ENCODE data around the gene PAK5. TPM values are rescaled to one million over a fixed set of nuclear protein-coding genes. Genes with fewer than 3 reads are reported as not detected.

The PAK5 gene
- total and polyA plus RNA-seq, 4 donors: 0.02 to 0.17 (median 0.04) TPM; not detected in 1

- DNase-seq (ENCODE audit: low spot score): no peak
- Histone ChIP-seq H3K9me3 (ENCODE audit: control insufficient read depth in 4 of 4, low read length in 3 of 4) (no peaks in the 10 kb centered on the region), H3K4me3 (ENCODE audit: low read depth in 1 of 3, low read length in 3 of 3) (no peak overlapping the region), H3K27ac (ENCODE audit: low read depth in 1 of 2, low read length in 2 of 2) (no peak overlapping the region), H3K27me3 (ENCODE audit: control insufficient read depth in 4 of 4, insufficient read depth in 4 of 4, low read length in 3 of 4) (peaks cover 0 to 6% (median 3%) of the 10 kb centered on the region in 4 donors), H3K9ac (ENCODE audit: low read depth in 1 of 2, low read length in 2 of 2) (no peak overlapping the region), H3K4me1 (ENCODE audit: control insufficient read depth in 4 of 4, insufficient read depth in 4 of 4, low read length in 3 of 4) (no peaks in the 10 kb centered on the region), H3K36me3 (ENCODE audit: control insufficient read depth in 4 of 4, insufficient read depth in 3 of 4, low read depth in 1 of 4, low read length in 3 of 4) (no peaks in the 10 kb centered on the region)
- no peak for TF ChIP-seq GABPA (IDR thresholded peaks at IDR 0.05 in 1 of 2, conservative IDR thresholded peaks at IDR 0.05 in 1 of 2)
- TF ChIP-seq ZBTB33 (IDR thresholded peaks at IDR 0.05): no peak
- no peak for TF ChIP-seq RAD21 (IDR thresholded peaks at IDR 0.05)
- TF ChIP-seq MAX (IDR thresholded peaks at IDR 0.05): no peak
- no peak for TF ChIP-seq SP1 (IDR thresholded peaks at IDR 0.05)
- TF ChIP-seq JUND (IDR thresholded peaks at IDR 0.05): no peak
- no peak for TF ChIP-seq REST (IDR thresholded peaks at IDR 0.05)
- no peak for TF ChIP-seq RXRA (IDR thresholded peaks at IDR 0.05)
- no peak for TF ChIP-seq FOXA1 (IDR thresholded peaks at IDR 0.05)
- TF ChIP-seq TAF1 (conservative IDR thresholded peaks at IDR 0.05): no peak
- no peak for TF ChIP-seq FOXA2 (IDR thresholded peaks at IDR 0.05)
- TF ChIP-seq HNF4A (conservative IDR thresholded peaks at IDR 0.05): no peak
- TF ChIP-seq YY1 (IDR thresholded peaks at IDR 0.05): no peak
- no peak for TF ChIP-seq CTCF (IDR thresholded peaks at IDR 0.05; ENCODE audit: low read depth, low read length, missing input control)
- no peak for TF ChIP-seq EGR1 (IDR thresholded peaks at IDR 0.05; ENCODE audit: low read depth in 2 of 2)
- TF ChIP-seq HNF4G (IDR thresholded peaks at IDR 0.05): no peak
- 79% methylated on average over 2 of the region's 2 CpGs for WGBS
These were observed 345.1 kb downstream of the PAK5 start for GRCh38 chr20:9493803-9494202.

- H3K27ac ChIP-seq (ENCODE audit: low read depth in 1 of 2, low read length in 2 of 2): no peak overlapping the region
- no peaks in the 10 kb centered on the region for H3K36me3 ChIP-seq (ENCODE audit: control insufficient read depth in 4 of 4, insufficient read depth in 3 of 4, low read depth in 1 of 4, low read length in 3 of 4)
- peaks cover 0 to 5% (median 3%) of the 10 kb centered on the region in 4 donors for H3K27me3 ChIP-seq (ENCODE audit: control insufficient read depth in 4 of 4, insufficient read depth in 4 of 4, low read length in 3 of 4)
- TF ChIP-seq ZBTB33 (IDR thresholded peaks at IDR 0.05): no peak
- TF ChIP-seq GABPA (IDR thresholded peaks at IDR 0.05 in 1 of 2, conservative IDR thresholded peaks at IDR 0.05 in 1 of 2): no peak
- H3K9ac ChIP-seq (ENCODE audit: low read depth in 1 of 2, low read length in 2 of 2): no peak overlapping the region
- H3K9me3 ChIP-seq (ENCODE audit: control insufficient read depth in 4 of 4, low read length in 3 of 4): no peaks in the 10 kb centered on the region
- DNase-seq (ENCODE audit: low spot score): no peak
- H3K4me1 ChIP-seq (ENCODE audit: control insufficient read depth in 4 of 4, insufficient read depth in 4 of 4, low read length in 3 of 4): no peaks in the 10 kb centered on the region
- WGBS: 45% methylated on average over 4 of the region's 4 CpGs
- H3K4me3 ChIP-seq (ENCODE audit: low read depth in 1 of 3, low read length in 3 of 3): no peak overlapping the region
These were observed 346.8 kb downstream of the PAK5 start for GRCh38 chr20:9492067-9492466.
